ENCODE results near the gene MCRIP1. TPM values are rescaled to one million over a fixed set of nuclear protein-coding genes. Genes with fewer than 3 reads are reported as not detected.
A peak's percentile ranks its signal among the peaks of the same experiment; 100 is the strongest.

MCRIP1 gene
- polyA plus RNA-seq, 1 of the 3 experiments (the other 2 are of a cell fraction): 156 TPM

DNA sequence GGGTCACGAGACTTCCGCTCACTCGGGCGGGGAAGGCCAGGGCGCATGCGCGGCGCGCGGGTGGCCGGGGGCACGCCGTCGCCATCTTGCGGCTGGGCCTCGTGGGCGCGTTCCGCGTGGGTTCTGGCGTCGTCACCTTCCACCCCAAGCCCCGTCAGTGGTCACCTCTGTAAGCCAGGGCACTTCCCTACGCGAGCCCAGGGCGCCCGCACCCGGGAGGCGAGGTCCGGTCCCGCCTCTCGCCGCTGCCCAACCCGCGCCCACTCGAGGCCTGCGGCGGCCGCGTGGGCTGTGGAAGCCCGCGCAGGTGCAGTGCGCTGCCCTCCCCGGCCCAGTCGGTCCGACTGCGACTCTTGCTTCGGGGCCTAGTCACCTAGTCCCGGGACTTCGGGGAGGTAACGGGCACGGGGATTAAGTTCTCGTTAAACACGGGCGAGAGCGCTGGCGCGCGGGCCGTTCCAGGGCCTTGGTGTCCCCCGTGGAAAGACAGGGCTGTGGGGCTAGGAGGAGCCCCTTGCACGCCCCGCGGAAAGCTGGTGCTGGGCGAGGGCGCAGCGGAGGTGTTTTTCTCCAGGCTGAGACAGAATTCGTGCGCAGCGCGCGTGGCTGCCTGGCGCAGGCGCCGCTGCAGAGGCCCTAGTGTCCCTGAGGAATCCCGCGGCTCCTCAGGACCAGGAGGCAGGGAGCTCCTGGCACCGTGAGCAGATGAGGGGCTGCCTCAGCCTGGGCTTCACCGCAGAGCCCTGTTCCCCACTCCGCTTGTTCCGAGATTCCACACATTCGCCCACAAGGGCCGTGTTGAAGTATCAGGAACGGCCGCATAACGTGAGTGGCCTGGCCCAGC, 38.5 kb upstream of the MCRIP1 start:
- Histone ChIP-seq H3K9ac (peak overlapping the region; percentile 99), H3K9me2 (no peaks in the 10 kb centered on the region), H3K36me3 (replicated peaks in 1 of 2; ENCODE audit: control insufficient read depth in 1 of 2, insufficient read depth in 2 of 2, low read length in 1 of 2) (peaks cover 15 to 22% of the 10 kb centered on the region in 2 experiments), H4K20me1 (ENCODE audit: insufficient read depth) (peaks cover 34% of the 10 kb centered on the region), H3K79me2 (ENCODE audit: insufficient read depth) (peaks cover 51% of the 10 kb centered on the region), H2AFZ (ENCODE audit: low read depth) (peak overlapping the region; percentile 69), H3K4me3 (ENCODE audit: low read depth in 2 of 2, low read length in 1 of 2) (peak overlapping the region; percentile 82 to 83), H3F3A (replicated peaks; ENCODE audit: insufficient read depth) (peaks cover 70% of the 10 kb centered on the region), H3K9me3 (no peaks in the 10 kb centered on the region), H3K4me1 (ENCODE audit: control insufficient read depth in 1 of 2, insufficient read depth in 2 of 2, low read depth in 1 of 2, low read length in 1 of 2) (peaks cover 24 to 40% of the 10 kb centered on the region in 2 experiments; a peak in 3 of 4 replicates), H3K27ac (ENCODE audit: low read depth in 2 of 2, low read length in 1 of 2) (peak overlapping the region; percentile 95), H3K4me2 (peak overlapping the region; percentile 100), H3K27me3 (ENCODE audit: insufficient read depth) (no peaks in the 10 kb centered on the region)
- WGBS (ENCODE audit: low lambda C conversion rate): 6% methylated on average over 28 of the region's 86 CpGs
- peak; percentile 100 for DNase-seq
- CTCF ChIA-PET: interaction anchor here (1.0 to 6.9 kb wide), 11 partner anchors 10 to 150 kb away, joined by 3 to 54 read pairs (median 22); partner anchors contain the start of genes ALYREF, ANAPC11, CENPX and LRRC45
- POLR2A ChIA-PET: interaction anchor here (0.5 to 2.4 kb wide), 11 partner anchors 10 to 344 kb away, joined by 3 to 16 read pairs (median 5); partner anchors contain the start of genes ARL16, HGS, MAFG and MCRIP1
- 0 out of 4 replicates have a peak, but pooled peaks of 1 of the 2 experiments have one; percentile 6 for TF ChIP-seq EP300 (IDR thresholded peaks at IDR 0.05; ENCODE audit: borderline replicate concordance in 1 of 2, low read depth in 1 of 2, low read length in 1 of 2)
- TF ChIP-seq MXI1 (IDR thresholded peaks at IDR 0.05; ENCODE audit: low read depth, low read length): peak; percentile 77
- no peak for TF ChIP-seq MEF2A (IDR thresholded peaks at IDR 0.05; ENCODE audit: borderline replicate concordance, low read depth)
- TF ChIP-seq FOSL2 (IDR thresholded peaks at IDR 0.05; ENCODE audit: borderline replicate concordance, low read depth): no peak
- no peak for TF ChIP-seq RFX5 (IDR thresholded peaks at IDR 0.05; ENCODE audit: low read length)
- TF ChIP-seq JUND (IDR thresholded peaks at IDR 0.05): no peak
- TF ChIP-seq NRF1 (IDR thresholded peaks at IDR 0.05; ENCODE audit: low read depth, low read length): peak; percentile 92
- TF ChIP-seq TEAD4 (IDR thresholded peaks at IDR 0.05; ENCODE audit: borderline replicate concordance, insufficient read depth): peak; percentile 54; the same call in 1 of the 2 replicates
- no peak for TF ChIP-seq EZH2phosphoT487 (IDR thresholded peaks at IDR 0.05; ENCODE audit: borderline replicate concordance, low read depth)
- TF ChIP-seq, protein P1, sequence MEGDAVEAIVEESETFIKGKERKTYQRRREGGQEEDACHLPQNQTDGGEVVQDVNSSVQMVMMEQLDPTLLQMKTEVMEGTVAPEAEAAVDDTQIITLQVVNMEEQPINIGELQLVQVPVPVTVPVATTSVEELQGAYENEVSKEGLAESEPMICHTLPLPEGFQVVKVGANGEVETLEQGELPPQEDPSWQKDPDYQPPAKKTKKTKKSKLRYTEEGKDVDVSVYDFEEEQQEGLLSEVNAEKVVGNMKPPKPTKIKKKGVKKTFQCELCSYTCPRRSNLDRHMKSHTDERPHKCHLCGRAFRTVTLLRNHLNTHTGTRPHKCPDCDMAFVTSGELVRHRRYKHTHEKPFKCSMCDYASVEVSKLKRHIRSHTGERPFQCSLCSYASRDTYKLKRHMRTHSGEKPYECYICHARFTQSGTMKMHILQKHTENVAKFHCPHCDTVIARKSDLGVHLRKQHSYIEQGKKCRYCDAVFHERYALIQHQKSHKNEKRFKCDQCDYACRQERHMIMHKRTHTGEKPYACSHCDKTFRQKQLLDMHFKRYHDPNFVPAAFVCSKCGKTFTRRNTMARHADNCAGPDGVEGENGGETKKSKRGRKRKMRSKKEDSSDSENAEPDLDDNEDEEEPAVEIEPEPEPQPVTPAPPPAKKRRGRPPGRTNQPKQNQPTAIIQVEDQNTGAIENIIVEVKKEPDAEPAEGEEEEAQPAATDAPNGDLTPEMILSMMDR (IDR thresholded peaks at IDR 0.05): peak; percentile 37; the same call in 1 of the 2 replicates
- TF ChIP-seq, protein P2, sequence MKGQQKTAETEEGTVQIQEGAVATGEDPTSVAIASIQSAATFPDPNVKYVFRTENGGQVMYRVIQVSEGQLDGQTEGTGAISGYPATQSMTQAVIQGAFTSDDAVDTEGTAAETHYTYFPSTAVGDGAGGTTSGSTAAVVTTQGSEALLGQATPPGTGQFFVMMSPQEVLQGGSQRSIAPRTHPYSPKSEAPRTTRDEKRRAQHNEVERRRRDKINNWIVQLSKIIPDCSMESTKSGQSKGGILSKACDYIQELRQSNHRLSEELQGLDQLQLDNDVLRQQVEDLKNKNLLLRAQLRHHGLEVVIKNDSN (IDR thresholded peaks at IDR 0.05; ENCODE audit: borderline replicate concordance, low read depth): peak; percentile 90
- TF ChIP-seq FOXM1 (IDR thresholded peaks at IDR 0.05; ENCODE audit: low read depth): 0 out of 2 replicates have a peak, but pooled peaks have one; percentile 31
- TF ChIP-seq GATA2 (CRISPR knock-in tag; IDR thresholded peaks at IDR 0.05): no peak
- no peak for TF ChIP-seq NFIC (IDR thresholded peaks at IDR 0.05; ENCODE audit: borderline replicate concordance)
- peak; percentile 55 for TF ChIP-seq POLR2AphosphoS5 (IDR thresholded peaks at IDR 0.05; ENCODE audit: low read depth, low read length)
- TF ChIP-seq, protein P3, sequence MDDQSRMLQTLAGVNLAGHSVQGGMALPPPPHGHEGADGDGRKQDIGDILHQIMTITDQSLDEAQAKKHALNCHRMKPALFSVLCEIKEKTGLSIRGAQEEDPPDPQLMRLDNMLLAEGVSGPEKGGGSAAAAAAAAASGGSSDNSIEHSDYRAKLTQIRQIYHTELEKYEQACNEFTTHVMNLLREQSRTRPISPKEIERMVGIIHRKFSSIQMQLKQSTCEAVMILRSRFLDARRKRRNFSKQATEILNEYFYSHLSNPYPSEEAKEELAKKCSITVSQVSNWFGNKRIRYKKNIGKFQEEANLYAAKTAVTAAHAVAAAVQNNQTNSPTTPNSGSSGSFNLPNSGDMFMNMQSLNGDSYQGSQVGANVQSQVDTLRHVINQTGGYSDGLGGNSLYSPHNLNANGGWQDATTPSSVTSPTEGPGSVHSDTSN (IDR thresholded peaks at IDR 0.05): no peak
- no peak for TF ChIP-seq RXRA (IDR thresholded peaks at IDR 0.05; ENCODE audit: borderline replicate concordance, low read depth)
- no peak for TF ChIP-seq RCOR1 (IDR thresholded peaks at IDR 0.05; ENCODE audit: low read length)
- TF ChIP-seq TAF1 (IDR thresholded peaks at IDR 0.05; ENCODE audit: borderline replicate concordance, low read depth, low read length): peak; percentile 90
- TF ChIP-seq, protein P4, sequence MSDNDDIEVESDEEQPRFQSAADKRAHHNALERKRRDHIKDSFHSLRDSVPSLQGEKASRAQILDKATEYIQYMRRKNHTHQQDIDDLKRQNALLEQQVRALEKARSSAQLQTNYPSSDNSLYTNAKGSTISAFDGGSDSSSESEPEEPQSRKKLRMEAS (IDR thresholded peaks at IDR 0.05; ENCODE audit: low read depth): peak; percentile 99
- no peak; the same call in 1 of the 2 replicates for TF ChIP-seq TCF12 (IDR thresholded peaks at IDR 0.05)
- TF ChIP-seq, protein P5, sequence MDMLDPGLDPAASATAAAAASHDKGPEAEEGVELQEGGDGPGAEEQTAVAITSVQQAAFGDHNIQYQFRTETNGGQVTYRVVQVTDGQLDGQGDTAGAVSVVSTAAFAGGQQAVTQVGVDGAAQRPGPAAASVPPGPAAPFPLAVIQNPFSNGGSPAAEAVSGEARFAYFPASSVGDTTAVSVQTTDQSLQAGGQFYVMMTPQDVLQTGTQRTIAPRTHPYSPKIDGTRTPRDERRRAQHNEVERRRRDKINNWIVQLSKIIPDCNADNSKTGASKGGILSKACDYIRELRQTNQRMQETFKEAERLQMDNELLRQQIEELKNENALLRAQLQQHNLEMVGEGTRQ (IDR thresholded peaks at IDR 0.05; ENCODE audit: borderline replicate concordance, low read depth, low read length): no peak; the same call in 1 of the 2 replicates
- peak; percentile 51 for TF ChIP-seq CHD2 (IDR thresholded peaks at IDR 0.05; ENCODE audit: low read length, partially characterized antibody)
- no peak for TF ChIP-seq SMC3 (IDR thresholded peaks at IDR 0.05; ENCODE audit: low read depth, low read length)
- no peak for TF ChIP-seq FOXJ3 (CRISPR knock-in tag; IDR thresholded peaks at IDR 0.05)
- peak; percentile 86; the same call in 1 of the 2 replicates for TF ChIP-seq SIN3A (IDR thresholded peaks at IDR 0.05; ENCODE audit: borderline replicate concordance, low read depth, low read length)
- TF ChIP-seq, protein P6, sequence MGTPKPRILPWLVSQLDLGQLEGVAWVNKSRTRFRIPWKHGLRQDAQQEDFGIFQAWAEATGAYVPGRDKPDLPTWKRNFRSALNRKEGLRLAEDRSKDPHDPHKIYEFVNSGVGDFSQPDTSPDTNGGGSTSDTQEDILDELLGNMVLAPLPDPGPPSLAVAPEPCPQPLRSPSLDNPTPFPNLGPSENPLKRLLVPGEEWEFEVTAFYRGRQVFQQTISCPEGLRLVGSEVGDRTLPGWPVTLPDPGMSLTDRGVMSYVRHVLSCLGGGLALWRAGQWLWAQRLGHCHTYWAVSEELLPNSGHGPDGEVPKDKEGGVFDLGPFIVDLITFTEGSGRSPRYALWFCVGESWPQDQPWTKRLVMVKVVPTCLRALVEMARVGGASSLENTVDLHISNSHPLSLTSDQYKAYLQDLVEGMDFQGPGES (IDR thresholded peaks at IDR 0.05; ENCODE audit: low read depth, low read length): no peak
